ENCODE measurements around the gene QSER1.

QSER1 gene

DNA sequence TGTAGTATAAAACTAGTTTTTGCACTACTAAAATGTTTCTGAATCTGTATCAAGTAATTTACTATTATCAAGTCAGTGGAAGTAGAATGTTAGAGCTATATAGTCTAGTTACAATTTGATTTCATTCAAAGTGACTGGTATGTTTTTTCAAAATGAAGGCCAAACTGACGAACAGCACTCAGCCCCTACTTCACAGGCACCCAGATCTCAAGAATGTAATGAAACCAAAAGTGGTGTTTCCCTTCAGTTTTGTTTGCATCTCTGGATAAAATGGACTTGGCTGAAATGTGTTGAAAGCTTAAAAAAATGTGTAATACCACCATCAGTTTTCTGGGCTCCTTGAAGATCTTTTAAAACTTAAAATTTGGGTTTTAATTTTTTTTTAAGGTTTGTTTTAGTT, 46.4 kb downstream of the QSER1 start:
- Histone ChIP-seq H3K36me3 (peaks cover 7 to 16% (median 8%) of the 10 kb centered on the region in 3 donors), H3K4me1 (peaks cover 0 to 9% (median 4%) of the 10 kb centered on the region in 4 donors), H3K4me3 (no peak overlapping the region), H3K27ac (no peak overlapping the region), H3K27me3 (no peaks in the 10 kb centered on the region), H3K9me3 (no peaks in the 10 kb centered on the region)
- intact Hi-C loops (cut with DNase I; ENCODE audit: low total_unique reads), result no loop called here
- DNase-seq, result no peak
- TF ChIP-seq, protein P1, sequence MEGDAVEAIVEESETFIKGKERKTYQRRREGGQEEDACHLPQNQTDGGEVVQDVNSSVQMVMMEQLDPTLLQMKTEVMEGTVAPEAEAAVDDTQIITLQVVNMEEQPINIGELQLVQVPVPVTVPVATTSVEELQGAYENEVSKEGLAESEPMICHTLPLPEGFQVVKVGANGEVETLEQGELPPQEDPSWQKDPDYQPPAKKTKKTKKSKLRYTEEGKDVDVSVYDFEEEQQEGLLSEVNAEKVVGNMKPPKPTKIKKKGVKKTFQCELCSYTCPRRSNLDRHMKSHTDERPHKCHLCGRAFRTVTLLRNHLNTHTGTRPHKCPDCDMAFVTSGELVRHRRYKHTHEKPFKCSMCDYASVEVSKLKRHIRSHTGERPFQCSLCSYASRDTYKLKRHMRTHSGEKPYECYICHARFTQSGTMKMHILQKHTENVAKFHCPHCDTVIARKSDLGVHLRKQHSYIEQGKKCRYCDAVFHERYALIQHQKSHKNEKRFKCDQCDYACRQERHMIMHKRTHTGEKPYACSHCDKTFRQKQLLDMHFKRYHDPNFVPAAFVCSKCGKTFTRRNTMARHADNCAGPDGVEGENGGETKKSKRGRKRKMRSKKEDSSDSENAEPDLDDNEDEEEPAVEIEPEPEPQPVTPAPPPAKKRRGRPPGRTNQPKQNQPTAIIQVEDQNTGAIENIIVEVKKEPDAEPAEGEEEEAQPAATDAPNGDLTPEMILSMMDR (IDR thresholded peaks at IDR 0.05), result no peak

DNA sequence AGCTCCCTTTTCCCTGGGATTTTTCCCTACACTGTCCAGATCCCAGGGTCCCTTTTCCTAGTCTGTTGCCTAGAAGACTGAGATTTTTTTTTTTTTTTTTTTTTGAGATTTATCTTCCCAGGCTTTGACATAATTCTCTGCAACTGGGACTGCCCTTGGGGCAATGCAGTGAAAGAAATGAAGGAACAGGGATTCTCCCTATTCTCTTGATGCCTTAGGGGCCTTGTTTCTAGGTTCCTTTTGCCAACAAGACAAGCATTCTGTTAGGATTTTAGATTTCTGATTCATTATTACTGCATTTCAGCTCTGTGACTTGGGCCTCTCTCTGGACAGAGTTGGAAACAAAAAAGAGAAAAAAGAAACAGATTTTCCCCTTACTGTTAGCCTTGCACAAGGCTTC, 47.3 kb downstream of the QSER1 start:
- TF ChIP-seq, protein P1 (IDR thresholded peaks at IDR 0.05), result no peak
- peaks cover 7 to 13% (median 7%) of the 10 kb centered on the region in 3 donors for H3K36me3 ChIP-seq
- intact Hi-C loops (cut with DNase I; ENCODE audit: low total_unique reads), result no loop called here
- H3K27ac ChIP-seq, result no peak overlapping the region
- no peak for DNase-seq
- peaks cover 0 to 9% (median 4%) of the 10 kb centered on the region in 4 donors for H3K4me1 ChIP-seq
- no peaks in the 10 kb centered on the region for H3K9me3 ChIP-seq
- H3K27me3 ChIP-seq, result no peaks in the 10 kb centered on the region
- no peak overlapping the region for H3K4me3 ChIP-seq

DNA sequence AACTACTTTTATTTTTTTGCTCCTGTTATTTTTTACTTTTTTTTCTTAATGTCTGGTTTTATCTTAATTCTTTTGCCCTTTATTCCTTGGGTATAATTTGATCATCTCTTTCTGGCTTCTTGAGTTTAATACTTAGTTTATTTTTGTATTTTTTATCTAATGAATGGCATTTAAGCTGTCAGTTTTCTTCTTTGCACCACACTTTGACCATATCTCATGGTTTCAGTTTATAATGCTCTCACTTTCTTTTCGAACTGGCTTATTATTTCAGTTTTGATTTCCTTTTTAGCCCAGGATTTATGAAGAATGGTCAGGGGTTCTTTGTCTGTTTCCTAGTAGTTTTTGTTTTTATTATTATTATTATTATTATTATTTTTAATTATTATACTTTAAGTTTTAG, 48.3 kb downstream of the QSER1 start:
- Histone ChIP-seq H3K9me3 (no peaks in the 10 kb centered on the region), H3K4me1 (peaks cover 0 to 9% (median 4%) of the 10 kb centered on the region in 4 donors), H3K27ac (no peak overlapping the region), H3K36me3 (peaks cover 4 to 8% (median 7%) of the 10 kb centered on the region in 3 donors), H3K4me3 (no peak overlapping the region), H3K27me3 (no peaks in the 10 kb centered on the region)
- TF ChIP-seq, protein P1 (IDR thresholded peaks at IDR 0.05), result no peak
- no peak for DNase-seq
- intact Hi-C loops (cut with DNase I; ENCODE audit: low total_unique reads), result no loop called here

DNA sequence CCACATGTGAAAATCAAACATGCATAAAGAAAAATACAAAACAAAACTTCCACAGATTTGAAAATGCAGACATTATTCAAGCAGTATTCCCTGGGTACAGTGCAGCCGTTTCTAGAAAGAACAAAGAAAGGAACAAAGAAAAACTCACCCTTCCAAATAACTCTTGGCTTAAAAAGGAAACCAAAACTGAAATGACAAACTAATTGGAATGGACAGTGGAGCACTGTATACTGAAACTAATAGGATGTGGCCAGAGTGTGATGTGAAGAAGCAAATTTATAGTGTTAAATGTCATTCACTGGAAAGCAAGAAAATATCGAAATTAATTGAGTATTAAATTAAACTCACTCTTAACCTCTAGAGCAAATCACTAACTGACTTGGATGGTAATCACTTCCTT, 55.4 kb downstream of the QSER1 start:
- Histone ChIP-seq H3K4me3 (no peak overlapping the region), H3K27me3 (no peaks in the 10 kb centered on the region), H3K36me3 (peaks cover 0 to 4% (median 0%) of the 10 kb centered on the region in 3 donors), H3K9me3 (no peaks in the 10 kb centered on the region), H3K27ac (no peak overlapping the region), H3K4me1 (peaks cover 0 to 10% (median 0%) of the 10 kb centered on the region in 4 donors)
- intact Hi-C loops (cut with DNase I; ENCODE audit: low total_unique reads), result no loop called here
- TF ChIP-seq, protein P1 (IDR thresholded peaks at IDR 0.05), result no peak
- DNase-seq, result no peak

DNA sequence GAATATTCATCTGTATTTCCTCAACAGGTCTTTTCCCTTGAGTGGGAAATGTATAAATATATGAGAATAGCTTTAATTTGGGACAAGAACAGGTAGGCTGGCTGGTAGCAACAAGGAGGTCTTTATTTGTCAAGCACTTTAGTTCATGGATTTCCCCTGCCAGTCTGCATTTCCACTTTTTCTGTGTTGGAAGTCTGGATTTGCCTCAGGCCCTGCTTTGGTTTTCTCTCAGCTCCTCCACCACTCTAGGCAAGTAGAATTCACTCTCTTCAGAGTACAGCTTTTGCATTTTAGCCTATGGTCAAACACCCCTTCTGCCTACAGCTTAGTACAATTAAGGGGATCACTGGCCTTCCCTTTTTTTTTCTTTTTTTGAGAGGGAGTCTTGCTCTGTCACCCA, 57.1 kb downstream of the QSER1 start:
- H3K4me1 ChIP-seq, result peaks cover 0 to 10% (median 0%) of the 10 kb centered on the region in 4 donors
- no peak overlapping the region for H3K4me3 ChIP-seq
- DNase-seq, result no peak
- intact Hi-C loops (cut with DNase I; ENCODE audit: low total_unique reads), result no loop called here
- peaks cover 5 to 12% (median 7%) of the 10 kb centered on the region in 3 donors for H3K36me3 ChIP-seq
- no peaks in the 10 kb centered on the region for H3K9me3 ChIP-seq
- no peaks in the 10 kb centered on the region for H3K27me3 ChIP-seq
- H3K27ac ChIP-seq, result no peak overlapping the region
- TF ChIP-seq, protein P1 (IDR thresholded peaks at IDR 0.05), result no peak

DNA sequence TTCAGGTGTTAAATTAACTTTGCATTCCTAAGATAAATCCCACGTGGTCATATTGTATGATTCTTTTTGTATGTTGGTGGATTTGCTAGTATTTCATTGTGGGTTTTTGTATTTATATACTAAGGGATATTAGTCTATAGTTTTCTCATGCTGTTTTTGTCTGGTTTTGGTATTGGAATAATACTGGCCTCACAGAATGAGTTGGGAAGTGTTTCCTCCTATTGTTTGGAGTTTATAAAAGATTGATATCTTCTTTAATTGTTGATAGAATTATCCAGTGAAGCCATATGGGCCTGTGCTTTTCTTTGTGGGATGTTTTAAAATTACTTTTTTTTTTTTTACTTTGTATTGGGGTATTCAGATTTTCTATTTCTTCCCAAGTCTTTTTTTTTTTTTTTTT, 59.8 kb downstream of the QSER1 start:
- Histone ChIP-seq H3K4me3 (no peak overlapping the region), H3K4me1 (peaks cover 0 to 9% (median 0%) of the 10 kb centered on the region in 4 donors), H3K27ac (no peak overlapping the region), H3K9me3 (no peaks in the 10 kb centered on the region), H3K36me3 (peaks cover 17 to 21% (median 19%) of the 10 kb centered on the region in 3 donors), H3K27me3 (no peaks in the 10 kb centered on the region)
- TF ChIP-seq, protein P1 (IDR thresholded peaks at IDR 0.05), result no peak
- intact Hi-C loops (cut with DNase I; ENCODE audit: low total_unique reads), result no loop called here
- DNase-seq, result no peak

All from tibial artery (tissue), 4 donors.